MM.1S (cell line): ENCODE data around the gene MTCH1.

Source experiments
- DNase-seq: peaks from one replicate; pipeline ENCODE4 v3.0.0-alpha.2; 2015
- H2AFZ ChIP-seq: fragments of 300-600 bp; sonication (generic); 2 replicates; pipeline ENCODE4 v1.6.0; 2016; ENCODE audit warnings: antibody characterized with exemption, low read length
- H3F3A ChIP-seq: fragments of 300-600 bp; sonication (generic); 2 replicates; pipeline ENCODE4 v1.6.1; 2016; ENCODE audit warnings: mild to moderate bottlenecking, antibody characterized with exemption, low read length, moderate library complexity, mixed read lengths; ENCODE audit not compliant: insufficient read depth
- H3K27ac ChIP-seq: fragments of 300-600 bp; sonication (generic); 2 replicates; pipeline ENCODE4 v1.5.1; 2016; ENCODE audit warnings: mild to moderate bottlenecking, low read length
- H3K27me3 ChIP-seq: fragments of 300-600 bp; sonication (generic); replicated peaks from 2 replicates; pipeline ENCODE4 v1.6.0; 2016; ENCODE audit warnings: low read length; ENCODE audit not compliant: insufficient read depth
- H3K36me3 ChIP-seq: fragments of 300-600 bp; sonication (generic); replicated peaks from 2 replicates; pipeline ENCODE4 v1.6.1; 2016; ENCODE audit warnings: mild to moderate bottlenecking, low read length, mixed read lengths; ENCODE audit not compliant: insufficient read depth
- H3K4me1 ChIP-seq: fragments of 300-600 bp; sonication (generic); 2 replicates; pipeline ENCODE4 v1.6.1; 2016; ENCODE audit warnings: low read length, mixed read lengths
- H3K4me2 ChIP-seq: fragments of 300-600 bp; sonication (generic); 2 replicates; pipeline ENCODE4 v1.6.0; 2016; ENCODE audit warnings: low read depth, low read length
- H3K4me3 ChIP-seq: fragments of 300-600 bp; sonication (generic); 2 replicates; pipeline ENCODE4 v1.5.1; 2016; ENCODE audit warnings: low read length, mixed read lengths
- H3K79me2 ChIP-seq: fragments of 300-600 bp; sonication (generic); 2 replicates; pipeline ENCODE4 v1.6.1; 2016; ENCODE audit warnings: mixed run types, low read length, mixed read lengths
- H3K9ac ChIP-seq: fragments of 300-600 bp; sonication (generic); 2 replicates; pipeline ENCODE4 v1.6.1; 2016; ENCODE audit warnings: low read length, mixed read lengths
- H3K9me2 ChIP-seq: fragments of 300-600 bp; sonication (generic); replicated peaks from 2 replicates; pipeline ENCODE4 v1.6.1; 2016; ENCODE audit warnings: mild to moderate bottlenecking, low read length, mixed read lengths; ENCODE audit not compliant: insufficient read depth
- H3K9me3 ChIP-seq: fragments of 300-600 bp; sonication (generic); replicated peaks from 2 replicates; pipeline ENCODE4 v1.6.1; 2016; ENCODE audit warnings: mild to moderate bottlenecking, low read length, mixed read lengths; ENCODE audit not compliant: insufficient read depth
- H4K20me1 ChIP-seq: fragments of 300-600 bp; sonication (generic); 2 replicates; pipeline ENCODE4 v1.6.1; 2016; ENCODE audit warnings: mild to moderate bottlenecking, low read length, moderate library complexity, mixed read lengths; ENCODE audit not compliant: insufficient read depth
- CTCF ChIP-seq: fragments of 300-600 bp; sonication (generic); IDR thresholded peaks from 2 replicates; pipeline ENCODE4 v1.5.1; 2016; ENCODE audit warnings: antibody characterized with exemption, low read length, mixed read lengths
- EZH2 ChIP-seq: fragments of 300-600 bp; sonication (generic); optimal IDR thresholded peaks from 2 replicates; pipeline ENCODE3; 2017; ENCODE audit warnings: low read depth, mild to moderate bottlenecking, antibody characterized with exemption, low read length, mixed read lengths
- EZH2phosphoT487 ChIP-seq: fragments of 300-600 bp; sonication (generic); IDR thresholded peaks from 2 replicates; pipeline ENCODE4 v1.6.1; 2018; ENCODE audit warnings: antibody characterized with exemption, low read length

The MTCH1 gene

GRCh38 chr6:36967301-36967700, 18.7 kb downstream of the MTCH1 start:
- TF ChIP-seq EZH2phosphoT487, result no peak
- TF ChIP-seq EZH2, result no peak
- no peak for TF ChIP-seq CTCF
- H3K36me3 ChIP-seq, result no peaks in the 10 kb centered on the region

GRCh38 chr6:36964908-36965307, 21.1 kb downstream of the MTCH1 start:
- H3K4me2 ChIP-seq, result no peak overlapping the region

More at GRCh38 chr6:36967301-36967700, 18.7 kb downstream of the MTCH1 start:
- Histone ChIP-seq H3K79me2 (no peaks in the 10 kb centered on the region), H3K27ac (no peak overlapping the region), H3K9me2 (no peaks in the 10 kb centered on the region), H3K27me3 (no peaks in the 10 kb centered on the region), H3K4me2 (no peak overlapping the region), H2AFZ (no peak overlapping the region), H4K20me1 (no peaks in the 10 kb centered on the region), H3K4me1 (no peaks in the 10 kb centered on the region), H3K9me3 (no peaks in the 10 kb centered on the region), H3K9ac (no peak overlapping the region), H3K4me3 (no peak overlapping the region), H3F3A (no peaks in the 10 kb centered on the region)
- DNase-seq, result no peak

DNA sequence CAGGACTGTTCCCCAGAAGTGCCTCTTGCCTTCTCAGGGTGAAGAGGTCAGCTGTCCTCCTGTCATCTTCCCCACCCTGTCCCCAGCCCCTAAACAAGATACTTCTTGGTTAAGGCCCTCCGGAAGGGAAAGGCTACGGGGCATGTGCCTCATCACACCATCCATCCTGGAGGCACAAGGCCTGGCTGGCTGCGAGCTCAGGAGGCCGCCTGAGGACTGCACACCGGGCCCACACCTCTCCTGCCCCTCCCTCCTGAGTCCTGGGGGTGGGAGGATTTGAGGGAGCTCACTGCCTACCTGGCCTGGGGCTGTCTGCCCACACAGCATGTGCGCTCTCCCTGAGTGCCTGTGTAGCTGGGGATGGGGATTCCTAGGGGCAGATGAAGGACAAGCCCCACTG, 21.6 kb downstream of the MTCH1 start:
- H3K9me2 ChIP-seq, result no peaks in the 10 kb centered on the region
- TF ChIP-seq CTCF (no peak), EZH2 (no peak), EZH2phosphoT487 (no peak)
- no peak overlapping the region for H3K4me2 ChIP-seq
- H3K9me3 ChIP-seq, result no peaks in the 10 kb centered on the region
- no peaks in the 10 kb centered on the region for H3F3A ChIP-seq
- no peaks in the 10 kb centered on the region for H3K4me1 ChIP-seq
- H3K27me3 ChIP-seq, result no peaks in the 10 kb centered on the region
- no peaks in the 10 kb centered on the region for H4K20me1 ChIP-seq
- no peaks in the 10 kb centered on the region for H3K79me2 ChIP-seq
- no peak overlapping the region for H3K27ac ChIP-seq
- H3K36me3 ChIP-seq, result no peaks in the 10 kb centered on the region
- no peak for DNase-seq
- H2AFZ ChIP-seq, result no peak overlapping the region
- no peak overlapping the region for H3K9ac ChIP-seq
- H3K4me3 ChIP-seq, result no peak overlapping the region

More at GRCh38 chr6:36964908-36965307, 21.1 kb downstream of the MTCH1 start:
- H2AFZ ChIP-seq, result no peak overlapping the region
- DNase-seq, result no peak
- H3K27me3 ChIP-seq, result no peaks in the 10 kb centered on the region
- H3K27ac ChIP-seq, result no peak overlapping the region
- no peaks in the 10 kb centered on the region for H3K79me2 ChIP-seq
- no peaks in the 10 kb centered on the region for H3K36me3 ChIP-seq
- H4K20me1 ChIP-seq, result no peaks in the 10 kb centered on the region
- H3F3A ChIP-seq, result no peaks in the 10 kb centered on the region
- no peak for TF ChIP-seq CTCF
- TF ChIP-seq EZH2, result no peak
- no peak for TF ChIP-seq EZH2phosphoT487
- no peak overlapping the region for H3K4me3 ChIP-seq
- no peaks in the 10 kb centered on the region for H3K9me3 ChIP-seq
- no peak overlapping the region for H3K9ac ChIP-seq
- no peaks in the 10 kb centered on the region for H3K9me2 ChIP-seq
- no peaks in the 10 kb centered on the region for H3K4me1 ChIP-seq
